ENCODE data around the gene ZBTB49. TPM values are rescaled to one million over a fixed set of nuclear protein-coding genes. Genes with fewer than 3 reads are reported as not detected.

The ZBTB49 gene
- total and polyA plus RNA-seq, 2 of the 13 experiments (the other 11 are each of a cell fraction or from before 2014, with no cell fraction given), result 3.3 to 4.3 TPM

- no peak for TF ChIP-seq ZXDC (CRISPR knock-in tag; IDR thresholded peaks at IDR 0.05)
- TF ChIP-seq MTF2 (CRISPR knock-in tag; IDR thresholded peaks at IDR 0.05; ENCODE audit: borderline replicate concordance), result no peak
- no peak for TF ChIP-seq ESRRA (CRISPR knock-in tag; IDR thresholded peaks at IDR 0.05; ENCODE audit: low read depth)
- no peak for TF ChIP-seq ZNF296 (CRISPR knock-in tag; conservative IDR thresholded peaks at IDR 0.05)
- no peak for TF ChIP-seq ZNF749 (CRISPR knock-in tag; IDR thresholded peaks at IDR 0.05; ENCODE audit: borderline replicate concordance)
- TF ChIP-seq RFXANK (CRISPR knock-in tag; IDR thresholded peaks at IDR 0.05), result no peak
- no peak for TF ChIP-seq SNAPC4 (CRISPR knock-in tag; IDR thresholded peaks at IDR 0.05)
- TF ChIP-seq PREB (CRISPR knock-in tag; IDR thresholded peaks at IDR 0.05), result no peak
- no peak for TF ChIP-seq SNRNP70 (IDR thresholded peaks at IDR 0.05; ENCODE audit: low read depth, low read length)
- no peak for TF ChIP-seq NFE2L2 (IDR thresholded peaks at IDR 0.05; ENCODE audit: low read length)
- TF ChIP-seq SMAD9 (CRISPR knock-in tag; IDR thresholded peaks at IDR 0.05), result no peak
- TF ChIP-seq FOXO1 (CRISPR knock-in tag; IDR thresholded peaks at IDR 0.05), result peak; percentile 39; the same call in 1 of the 2 replicates
- TF ChIP-seq ZFP1 (CRISPR knock-in tag; IDR thresholded peaks at IDR 0.05), result no peak
- TF ChIP-seq SALL1 (CRISPR knock-in tag; IDR thresholded peaks at IDR 0.05), result 0 out of 2 replicates have a peak, but pooled peaks have one; percentile 29
- no peak for TF ChIP-seq ZNF44 (CRISPR knock-in tag; IDR thresholded peaks at IDR 0.05)
- TF ChIP-seq ZNF768 (CRISPR knock-in tag; IDR thresholded peaks at IDR 0.05), result peak; percentile 81
- peak; percentile 10; the same call in 1 of the 2 replicates for TF ChIP-seq FOXA3 (CRISPR knock-in tag; IDR thresholded peaks at IDR 0.05)
- TF ChIP-seq DBP (CRISPR knock-in tag; IDR thresholded peaks at IDR 0.05; ENCODE audit: not compliant biosample characterization), result no peak
- no peak for TF ChIP-seq ZEB1 (IDR thresholded peaks at IDR 0.05; ENCODE audit: insufficient replicate concordance, low read depth)
- peak; percentile 48; the same call in 1 of the 2 replicates for TF ChIP-seq MYPOP (CRISPR knock-in tag; IDR thresholded peaks at IDR 0.05)
Measured at GRCh38 chr4:4334798-4335520, 44.9 kb downstream of the ZBTB49 start (continued).
